DOHH2 (cell line): Measurements from ENCODE around the gene RELN.

Source experiments
- CTCF ChIP-seq: fragments of 200-600 bp; sonication (generic); IDR thresholded peaks from one replicate; pipeline ENCODE4 v1.5.1; 2014; ENCODE audit warnings: antibody characterized with exemption, mild to moderate bottlenecking, low read depth, low read length; ENCODE audit not compliant: poor library complexity, severe bottlenecking
- EZH2phosphoT487 ChIP-seq: fragments of 200-600 bp; sonication (generic); IDR thresholded peaks from 2 replicates; pipeline ENCODE4 v1.6.1; 2017; ENCODE audit warnings: borderline replicate concordance, mild to moderate bottlenecking, antibody characterized with exemption, low read length, moderate library complexity, mixed read lengths

GRCh38 chr7:103866919-103867318 lies 122.5 kb downstream of the RELN start:
- TF ChIP-seq CTCF (no peak), EZH2phosphoT487 (no peak)
